Activated CD8-positive, alpha-beta T cell treated with anti-CD3 and anti-CD28 coated beads for 36 hours (primary cell): Measurements from ENCODE around the gene CLTA. TPM values are rescaled to one million over a fixed set of nuclear protein-coding genes. Genes with fewer than 3 reads are reported as not detected.
A peak's percentile ranks its signal among the peaks of the same experiment; 100 is the strongest.

Source experiments
- ATAC-seq: fragments of 200-7000 bp; cut with Tn5 transposase; one replicate; pipeline ENCODE4 v1.10.0; 2021; ENCODE audit warnings: mild to moderate bottlenecking, moderate library complexity
- CTCF ChIA-PET: fragments of 350-600 bp; sonication (Branson Sonifier 250); formaldehyde crosslinking; loops from one replicate; lab custom pipeline; 2021; ENCODE audit warnings: antibody characterized with exemption; lab: Charles Lee
- POLR2A ChIA-PET: fragments of 350-600 bp; sonication (Branson Sonifier 250); formaldehyde crosslinking; loops from one replicate; lab custom pipeline; 2021; ENCODE audit warnings: antibody characterized with exemption; lab: Charles Lee
- DNase-seq: peaks from one replicate; pipeline ENCODE4 v3.0.0-alpha.2; 2020
- H3K27ac Mint-ChIP-seq: one replicate; pipeline ENCODE4 v1.8.0; 2021; ENCODE audit warnings: mild to moderate bottlenecking, mixed read lengths
- H3K27me3 Mint-ChIP-seq: one replicate; pipeline ENCODE4 v1.8.0; 2021; ENCODE audit warnings: mixed read lengths
- H3K36me3 Mint-ChIP-seq: one replicate; pipeline ENCODE4 v1.8.0; 2021; ENCODE audit warnings: low read depth, mixed read lengths
- H3K4me1 Mint-ChIP-seq: one replicate; pipeline ENCODE4 v1.8.0; 2021; ENCODE audit warnings: low read depth, mixed read lengths
- H3K4me3 Mint-ChIP-seq: one replicate; pipeline ENCODE4 v1.8.0; 2021; ENCODE audit warnings: mild to moderate bottlenecking, moderate library complexity, mixed read lengths
- H3K9me3 Mint-ChIP-seq: one replicate; pipeline ENCODE4 v1.8.0; 2021; ENCODE audit warnings: mixed read lengths
- intact Hi-C: fragments of 100-400 bp; cut with micrococcal nuclease; formaldehyde crosslinking; loops from one replicate; pipeline ENCODE4 v1.10.0; 2022
- total RNA-seq, 2 experiments: library from RNA; stranded (reverse); gene quantifications; one replicate each; pipeline ENCODE4 v1.2.3, GENCODE V29; 2021
- TF ChIP-seq, protein P1 (sequence below): fragments of 200-600 bp; IDR thresholded peaks from one replicate; pipeline ENCODE4 v1.8.0; 2022; ENCODE audit warnings: antibody characterized with exemption, mild to moderate bottlenecking

CLTA gene
- total RNA-seq, 2 experiments from 2014 or later, result 116 to 119 TPM

DNA sequence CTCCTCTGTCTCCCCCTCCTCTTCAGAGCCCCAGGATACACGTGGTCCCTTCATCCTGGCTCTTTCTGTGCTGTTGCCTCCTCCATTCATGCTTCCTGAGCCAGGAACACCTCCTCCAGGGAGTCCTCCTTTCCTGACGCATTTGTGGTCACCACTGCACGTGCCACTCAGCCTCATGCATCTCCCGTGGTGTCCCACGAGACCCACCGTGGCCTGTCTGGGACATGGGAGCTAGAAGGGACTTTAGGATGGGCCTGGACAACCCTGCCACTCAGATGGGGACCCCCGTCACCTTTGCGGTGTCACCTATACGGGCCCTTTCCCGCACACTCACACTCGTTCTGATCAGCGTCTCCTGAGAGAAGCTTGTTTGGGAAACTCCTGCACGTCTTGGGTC is 47.5 kb upstream of the CLTA start:
- TF ChIP-seq, protein P1, sequence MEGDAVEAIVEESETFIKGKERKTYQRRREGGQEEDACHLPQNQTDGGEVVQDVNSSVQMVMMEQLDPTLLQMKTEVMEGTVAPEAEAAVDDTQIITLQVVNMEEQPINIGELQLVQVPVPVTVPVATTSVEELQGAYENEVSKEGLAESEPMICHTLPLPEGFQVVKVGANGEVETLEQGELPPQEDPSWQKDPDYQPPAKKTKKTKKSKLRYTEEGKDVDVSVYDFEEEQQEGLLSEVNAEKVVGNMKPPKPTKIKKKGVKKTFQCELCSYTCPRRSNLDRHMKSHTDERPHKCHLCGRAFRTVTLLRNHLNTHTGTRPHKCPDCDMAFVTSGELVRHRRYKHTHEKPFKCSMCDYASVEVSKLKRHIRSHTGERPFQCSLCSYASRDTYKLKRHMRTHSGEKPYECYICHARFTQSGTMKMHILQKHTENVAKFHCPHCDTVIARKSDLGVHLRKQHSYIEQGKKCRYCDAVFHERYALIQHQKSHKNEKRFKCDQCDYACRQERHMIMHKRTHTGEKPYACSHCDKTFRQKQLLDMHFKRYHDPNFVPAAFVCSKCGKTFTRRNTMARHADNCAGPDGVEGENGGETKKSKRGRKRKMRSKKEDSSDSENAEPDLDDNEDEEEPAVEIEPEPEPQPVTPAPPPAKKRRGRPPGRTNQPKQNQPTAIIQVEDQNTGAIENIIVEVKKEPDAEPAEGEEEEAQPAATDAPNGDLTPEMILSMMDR, result no peak
- intact Hi-C loops, result no loop called here
- H3K4me1 Mint-ChIP-seq, result peaks cover 92% of the 10 kb centered on the region
- ATAC-seq (no peak), DNase-seq (no peak)
- H3K4me3 Mint-ChIP-seq, result peak overlapping the region; percentile 68
- H3K27ac Mint-ChIP-seq, result peak overlapping the region; percentile 93
- POLR2A ChIA-PET, result interaction anchor here (1.2 to 2.9 kb wide), 3 partner anchors 9 to 48 kb away, joined by 3 to 12 read pairs (median 7); partner anchors contain the start of gene CLTA
- CTCF ChIA-PET, result interaction anchor here (1.0 to 3.7 kb wide), 4 partner anchors 23 to 135 kb away, joined by 3 to 20 read pairs (median 7); no protein-coding TSS in a partner anchor
- no peaks in the 10 kb centered on the region for H3K27me3 Mint-ChIP-seq
- peaks cover 13% of the 10 kb centered on the region for H3K9me3 Mint-ChIP-seq
- peaks cover 25% of the 10 kb centered on the region for H3K36me3 Mint-ChIP-seq

DNA sequence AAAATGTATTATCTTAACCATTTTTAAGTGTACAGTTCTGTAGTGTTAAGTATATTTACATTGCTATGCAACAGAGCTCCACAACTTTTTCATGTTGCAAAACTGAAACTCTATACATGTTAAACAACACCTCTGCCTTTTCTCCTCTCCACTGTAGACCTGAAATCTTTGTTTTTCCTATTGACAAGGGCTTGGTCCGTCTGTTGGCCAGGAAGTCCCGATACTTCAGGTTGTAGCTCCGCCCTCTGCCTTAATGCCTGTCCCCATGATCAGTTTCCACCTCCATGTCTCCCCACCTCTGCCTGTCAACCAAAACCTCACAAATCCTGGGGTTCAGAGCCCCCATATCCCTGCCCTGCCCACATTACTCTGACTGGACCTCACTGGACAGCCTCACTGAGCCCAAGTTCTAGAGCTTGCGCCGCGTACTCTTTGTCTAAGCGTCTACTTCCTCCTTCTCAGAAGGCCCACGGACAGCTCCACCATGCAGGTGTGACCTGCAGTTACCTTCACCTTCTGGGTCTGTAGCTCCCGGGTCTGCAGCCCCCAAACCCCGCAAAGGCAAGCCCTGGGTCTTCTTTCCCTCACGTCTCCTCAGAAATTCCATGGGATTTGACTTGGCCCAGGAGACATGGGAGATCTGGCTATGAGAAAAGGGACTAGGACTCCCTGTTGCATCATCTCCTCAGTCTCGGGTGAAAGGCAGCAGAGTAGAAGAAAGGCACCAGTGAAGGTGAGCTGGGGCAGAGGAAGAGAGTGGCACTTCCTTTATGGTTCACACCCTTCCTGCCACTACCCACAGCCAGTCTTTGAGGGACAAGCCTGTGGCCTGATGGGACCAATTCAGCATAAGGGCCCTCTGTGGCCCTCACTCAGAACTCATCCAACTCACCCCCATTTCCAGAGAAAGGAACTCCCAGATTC is 46.1 kb upstream of the CLTA start:
- peak; percentile 35 for DNase-seq
- Mint-ChIP-seq H3K4me1 (peaks cover 92% of the 10 kb centered on the region), H3K27ac (peak overlapping the region; percentile 93), H3K9me3 (peaks cover 13% of the 10 kb centered on the region), H3K36me3 (peaks cover 25% of the 10 kb centered on the region), H3K4me3 (peak overlapping the region; percentile 68), H3K27me3 (no peaks in the 10 kb centered on the region)
- ChIA-PET POLR2A (interaction anchor here (0.5 kb wide), 1 partner anchor 42 kb away, joined by 3 read pairs; no protein-coding TSS in a partner anchor), CTCF (interaction anchor here (0.6 to 3.7 kb wide), 7 partner anchors 13 to 136 kb away, joined by 3 to 20 read pairs (median 4); partner anchors contain the start of gene CLTA)
- TF ChIP-seq, protein P1, result no peak
- peak; percentile 34 for ATAC-seq
- intact Hi-C loops, result no loop called here

DNA sequence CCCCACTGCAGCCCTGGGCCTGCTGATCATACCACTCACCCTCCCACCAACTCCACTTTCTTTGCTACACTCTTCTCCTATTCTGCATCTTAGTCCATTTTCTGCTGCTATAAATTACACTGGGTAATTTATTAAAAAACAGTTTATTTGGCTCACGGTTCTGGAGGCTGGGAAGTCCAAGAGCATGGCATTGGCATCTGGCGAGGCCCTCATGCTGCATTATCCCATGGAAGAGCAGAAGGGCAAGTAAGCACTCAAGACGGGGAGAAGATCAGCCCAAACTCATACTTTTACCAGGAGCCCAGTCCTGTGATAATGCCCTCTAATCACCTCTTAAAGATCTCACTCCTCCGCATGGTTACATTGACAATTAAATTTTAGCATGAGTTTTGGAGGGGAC is 44.8 kb upstream of the CLTA start:
- CTCF ChIA-PET, result no interaction called here

DNA sequence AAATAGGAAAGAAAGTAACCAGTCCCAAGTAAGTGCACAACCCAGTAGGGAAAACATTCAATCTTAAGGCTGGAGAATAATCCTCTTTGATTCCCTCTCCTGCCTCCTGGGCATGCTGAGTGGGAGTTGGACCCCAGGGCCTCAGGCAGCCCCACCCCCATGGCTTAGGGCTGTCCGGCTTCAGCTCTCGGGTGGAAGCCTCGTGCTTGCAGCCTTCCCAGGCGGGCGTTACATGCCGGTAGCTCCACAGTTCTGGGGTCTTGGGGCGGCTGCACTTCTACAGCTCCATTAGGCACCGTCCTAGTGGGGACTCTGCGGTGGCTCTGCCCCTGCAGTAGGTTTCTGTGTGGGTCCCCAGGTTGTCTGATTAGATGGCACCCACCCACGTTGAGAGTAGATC is 44.1 kb upstream of the CLTA start:
- Mint-ChIP-seq H3K9me3 (peaks cover 13% of the 10 kb centered on the region), H3K36me3 (peaks cover 25% of the 10 kb centered on the region), H3K4me3 (no peak overlapping the region), H3K4me1 (peaks cover 90% of the 10 kb centered on the region), H3K27ac (no peak overlapping the region), H3K27me3 (no peaks in the 10 kb centered on the region)
- ChIA-PET POLR2A (interaction anchor here (1.0 to 2.4 kb wide), 2 partner anchors 7 to 10 kb away, joined by 4 to 23 read pairs; partner anchors contain the start of gene GLIPR2), CTCF (interaction anchor here (1.0 to 1.4 kb wide), 2 partner anchors 43 to 44 kb away, joined by 4 to 5 read pairs; partner anchors contain the start of gene CLTA)
- TF ChIP-seq, protein P1, result no peak
- intact Hi-C loops, result no loop called here
- DNase-seq, result no peak
- no peak for ATAC-seq

More for the DNA sequence above, 44.8 kb upstream of the CLTA start:
- H3K4me3 Mint-ChIP-seq, result no peak overlapping the region
- POLR2A ChIA-PET, result interaction anchor here (1.0 kb wide), 1 partner anchor 9 kb away, joined by 4 read pairs; the partner anchor contains the start of gene GLIPR2
- intact Hi-C loops, result no loop called here
- ATAC-seq, result no peak
- H3K27me3 Mint-ChIP-seq, result no peaks in the 10 kb centered on the region
- TF ChIP-seq, protein P1, result no peak
- H3K4me1 Mint-ChIP-seq, result peaks cover 89% of the 10 kb centered on the region
- H3K27ac Mint-ChIP-seq, result no peak overlapping the region
- peaks cover 25% of the 10 kb centered on the region for H3K36me3 Mint-ChIP-seq
- no peak for DNase-seq
- H3K9me3 Mint-ChIP-seq, result peaks cover 13% of the 10 kb centered on the region
